HG02571 (cell line): ENCODE data around the gene EML2.
A peak's percentile ranks its signal among the peaks of the same experiment; 100 is the strongest.
"Not testable (repeated sequence)": the region's sequence is repeated elsewhere in the genome, so short reads cannot be mapped to it uniquely, and the experiment has no call there.

Experiments used
- ATAC-seq: cut with Tn5 transposase; IDR thresholded peaks from one replicate; pipeline ENCODE4 v1.9.1; 2021; ENCODE audit warnings: mild to moderate bottlenecking, moderate library complexity; ENCODE audit not compliant: unreplicated experiment

The EML2 gene, protein sequence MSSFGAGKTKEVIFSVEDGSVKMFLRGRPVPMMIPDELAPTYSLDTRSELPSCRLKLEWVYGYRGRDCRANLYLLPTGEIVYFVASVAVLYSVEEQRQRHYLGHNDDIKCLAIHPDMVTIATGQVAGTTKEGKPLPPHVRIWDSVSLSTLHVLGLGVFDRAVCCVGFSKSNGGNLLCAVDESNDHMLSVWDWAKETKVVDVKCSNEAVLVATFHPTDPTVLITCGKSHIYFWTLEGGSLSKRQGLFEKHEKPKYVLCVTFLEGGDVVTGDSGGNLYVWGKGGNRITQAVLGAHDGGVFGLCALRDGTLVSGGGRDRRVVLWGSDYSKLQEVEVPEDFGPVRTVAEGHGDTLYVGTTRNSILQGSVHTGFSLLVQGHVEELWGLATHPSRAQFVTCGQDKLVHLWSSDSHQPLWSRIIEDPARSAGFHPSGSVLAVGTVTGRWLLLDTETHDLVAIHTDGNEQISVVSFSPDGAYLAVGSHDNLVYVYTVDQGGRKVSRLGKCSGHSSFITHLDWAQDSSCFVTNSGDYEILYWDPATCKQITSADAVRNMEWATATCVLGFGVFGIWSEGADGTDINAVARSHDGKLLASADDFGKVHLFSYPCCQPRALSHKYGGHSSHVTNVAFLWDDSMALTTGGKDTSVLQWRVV

DNA sequence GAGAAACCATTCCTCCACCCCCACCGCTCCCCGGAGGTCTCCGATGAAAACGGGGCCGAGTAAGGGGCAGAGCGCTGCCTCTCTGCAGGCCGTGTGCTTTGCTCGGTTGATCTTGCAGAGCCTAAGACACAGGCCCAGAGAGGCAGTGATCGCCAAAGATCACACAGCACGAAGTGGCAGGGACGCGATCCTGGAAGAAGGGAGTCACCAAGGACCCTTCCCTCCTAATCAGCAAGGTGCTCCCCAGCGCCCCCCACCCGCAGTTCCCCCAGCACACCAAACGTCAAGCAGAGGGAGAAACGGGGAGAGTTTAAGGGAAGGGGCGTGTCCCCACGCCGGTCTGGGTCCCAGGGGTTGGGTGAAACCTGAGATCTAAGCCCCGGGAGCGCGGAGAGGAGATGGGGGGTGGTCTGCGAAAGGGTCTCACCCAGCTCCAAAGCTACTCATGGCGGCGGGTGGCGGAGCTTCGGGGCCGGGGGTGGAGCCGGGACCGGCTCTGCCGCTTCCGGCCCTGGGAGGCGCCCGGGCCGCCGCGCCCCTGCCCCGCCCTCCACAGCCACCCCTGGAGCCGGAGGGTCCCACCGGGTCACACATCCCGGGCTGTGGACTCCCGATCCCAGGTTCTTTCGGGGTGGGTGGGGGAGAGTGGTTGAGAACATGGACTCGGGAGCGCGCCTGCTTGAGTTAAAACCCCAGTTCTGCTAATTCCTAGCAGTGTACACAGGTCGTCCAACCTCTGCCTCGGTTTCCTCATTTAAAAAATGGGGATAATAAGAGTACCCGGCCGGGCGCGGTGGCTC lies at the start of gene EML2:
TSS of gene EML2 (minus strand) at position 468 of the 800 bp plus-strand sequence. CDS start at position 447, 21 bp downstream.
- ATAC-seq: no peak

DNA sequence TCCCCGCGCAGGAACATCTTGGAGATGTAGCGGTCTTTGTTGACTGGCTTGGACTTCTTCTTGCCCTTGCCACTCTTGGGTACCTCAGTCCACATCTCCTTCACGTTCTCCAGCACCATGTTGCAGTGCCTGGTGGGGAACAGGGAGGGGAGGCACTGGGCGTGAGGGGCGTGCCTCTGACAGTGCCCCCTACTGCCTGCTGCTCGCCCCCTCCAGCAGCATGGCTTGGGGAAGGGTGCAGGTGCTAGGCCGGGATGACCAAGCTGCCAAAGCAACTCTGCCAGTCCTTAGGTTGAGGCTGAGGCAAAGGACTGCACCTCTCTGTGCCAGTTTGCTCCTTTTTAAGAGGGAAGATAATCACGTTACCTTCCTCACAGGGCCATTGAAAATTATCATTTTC lies 48.4 kb upstream of the EML2 start:
- no peak for ATAC-seq

GRCh38 chr19:45685045-45685444 lies 45.8 kb upstream of the EML2 start:
- ATAC-seq: not testable (repeated sequence)

DNA sequence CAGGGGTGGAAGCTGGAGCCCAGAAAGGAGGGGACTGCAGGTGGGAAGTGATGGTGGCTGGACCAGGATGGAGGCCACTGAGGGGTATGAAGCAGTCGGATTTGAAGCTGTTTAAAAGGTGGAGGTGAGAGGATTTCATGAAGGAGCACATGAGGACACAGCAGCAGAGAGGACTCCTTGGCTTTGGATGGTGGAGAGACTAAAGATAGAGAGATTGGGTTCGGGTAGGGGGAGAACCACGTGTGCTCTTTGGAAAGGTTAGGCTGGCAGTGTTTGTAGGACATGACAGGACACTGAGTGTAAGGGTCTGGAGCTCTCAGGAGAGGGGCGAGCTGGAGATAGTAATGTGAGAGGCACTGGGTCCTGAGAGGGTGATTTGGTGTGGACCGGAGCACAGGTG lies 43.7 kb upstream of the EML2 start:
- no peak for ATAC-seq

DNA sequence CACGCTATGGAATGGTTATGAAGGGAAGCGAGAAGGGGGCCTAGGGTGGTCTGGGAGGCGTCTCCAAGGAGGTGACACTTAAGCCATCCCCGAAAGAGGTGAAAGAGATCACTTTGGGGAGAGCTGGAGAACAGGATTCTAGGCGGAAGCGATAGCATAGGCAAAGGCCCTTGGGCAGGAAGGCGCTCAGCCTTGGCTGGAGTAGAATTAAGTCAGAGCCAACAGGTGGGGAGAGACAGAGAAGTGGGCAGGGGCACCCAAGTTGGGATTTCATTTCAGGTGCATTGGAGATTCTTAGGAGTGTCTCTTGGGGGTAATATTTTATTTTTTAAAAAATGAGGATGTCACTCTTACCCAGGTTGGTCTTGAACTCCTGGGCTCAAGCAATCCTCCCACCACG lies 42.9 kb upstream of the EML2 start:
- no peak for ATAC-seq

- peak; percentile 71 for ATAC-seq
These were observed 42.3 kb upstream of the EML2 start for GRCh38 chr19:45681391-45682015.

DNA sequence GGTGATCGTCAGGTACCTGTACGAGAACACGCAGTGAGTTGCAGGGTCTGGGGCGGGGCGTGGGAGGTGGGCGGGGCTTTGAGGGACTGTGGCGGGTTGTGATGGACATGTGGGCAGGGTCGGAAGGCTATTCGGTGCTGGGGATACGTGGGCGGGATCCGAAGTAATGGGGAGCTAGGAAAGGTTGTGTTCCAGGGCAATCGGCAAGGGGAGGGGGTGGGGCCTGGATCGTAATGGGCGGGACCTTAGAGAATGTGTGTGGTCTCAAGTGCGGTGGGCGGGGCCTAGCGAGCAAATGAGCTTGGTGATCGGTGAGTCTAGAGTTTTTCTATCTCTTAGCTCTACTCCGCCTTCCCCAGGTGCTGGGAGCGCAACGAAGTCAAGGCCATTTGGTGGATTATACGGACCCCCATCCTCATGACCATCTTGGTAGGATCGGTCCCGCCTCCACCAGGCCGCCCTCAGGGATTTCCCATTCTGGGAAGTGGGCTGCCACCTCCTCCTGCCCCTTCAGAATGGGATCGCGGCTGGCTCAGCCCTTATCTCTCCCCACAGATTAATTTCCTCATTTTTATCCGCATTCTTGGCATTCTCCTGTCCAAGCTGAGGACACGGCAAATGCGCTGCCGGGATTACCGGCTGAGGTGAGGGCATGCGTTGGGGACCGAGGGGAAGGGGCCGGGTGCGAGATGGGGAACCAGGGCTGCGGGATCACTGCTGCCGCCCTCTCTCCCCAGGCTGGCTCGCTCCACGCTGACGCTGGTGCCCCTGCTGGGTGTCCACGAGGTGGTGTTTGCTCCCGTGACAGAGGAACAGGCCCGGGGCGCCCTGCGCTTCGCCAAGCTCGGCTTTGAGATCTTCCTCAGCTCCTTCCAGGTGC lies 38.4 kb upstream of the EML2 start:
- no peak for ATAC-seq

- ATAC-seq: no peak
These were observed 37.7 kb upstream of the EML2 start for GRCh38 chr19:45676851-45677263.

- no peak for ATAC-seq
These were observed 35.7 kb upstream of the EML2 start for GRCh38 chr19:45674946-45675345.

DNA sequence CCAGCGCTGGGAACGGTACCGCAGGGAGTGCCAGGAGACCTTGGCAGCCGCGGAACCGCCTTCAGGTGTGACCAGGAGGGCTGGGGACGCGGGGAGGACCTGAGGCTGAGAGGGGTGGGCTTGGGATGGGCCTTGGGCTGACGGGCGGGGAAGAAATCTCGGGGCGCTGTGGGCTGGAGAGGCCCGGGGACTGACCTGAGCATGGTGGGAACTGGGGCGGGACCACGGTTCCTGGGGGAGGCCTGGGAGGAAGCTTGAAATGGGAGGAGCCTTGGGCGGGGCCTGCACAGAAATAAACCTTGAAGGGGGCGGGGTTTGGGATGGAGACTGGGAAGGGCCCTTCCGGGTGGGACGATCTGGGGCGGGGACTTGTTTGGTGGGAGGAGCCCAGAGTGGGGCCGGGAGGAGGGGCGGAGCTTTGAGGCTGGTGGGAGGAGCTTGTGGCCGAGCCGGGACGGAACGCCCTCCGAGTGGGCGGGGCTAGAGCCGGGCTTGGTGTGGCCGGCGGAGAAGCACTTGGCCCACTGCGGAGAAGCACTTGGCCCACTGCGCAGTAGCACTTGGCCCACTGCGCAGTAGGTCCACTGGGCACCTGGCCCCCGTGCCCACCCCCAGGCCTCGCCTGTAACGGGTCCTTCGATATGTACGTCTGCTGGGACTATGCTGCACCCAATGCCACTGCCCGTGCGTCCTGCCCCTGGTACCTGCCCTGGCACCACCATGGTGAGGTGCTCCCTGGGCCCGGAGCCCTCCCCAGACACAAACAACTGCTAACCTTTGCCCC lies 31.7 kb upstream of the EML2 start:
- no peak for ATAC-seq

- no peak for ATAC-seq
These were observed 29.2 kb upstream of the EML2 start for GRCh38 chr19:45668342-45668871.

- ATAC-seq: no peak
These were observed 28.6 kb upstream of the EML2 start, which contains the start of gene GIPR for GRCh38 chr19:45667620-45668341. Gene GIPR (plus strand): TSS chr19:45668221. CDS start chr19:45669521, 1,300 bp downstream.

GRCh38 chr19:45664575-45664974 lies 25.4 kb upstream of the EML2 start:
- ATAC-seq: no peak

DNA sequence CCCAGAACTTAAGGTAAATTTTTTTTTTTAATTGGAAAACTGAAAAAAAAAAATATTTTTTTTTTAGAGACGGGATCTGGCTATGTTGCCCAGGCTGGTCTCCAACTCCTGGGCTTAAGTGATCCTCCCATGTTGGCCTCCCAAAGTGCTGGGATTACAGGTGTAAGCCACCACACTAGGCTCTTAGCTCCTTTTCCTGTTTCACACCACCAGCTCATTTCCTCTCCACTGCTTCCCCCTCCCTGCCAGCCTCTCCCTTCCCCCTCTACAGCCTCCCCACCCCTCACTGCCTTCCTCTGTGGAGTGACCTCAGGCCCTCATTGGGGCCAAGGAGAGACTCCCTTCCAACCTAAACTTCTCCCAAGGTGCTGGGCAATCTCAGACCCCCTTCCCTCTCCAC lies 24.6 kb upstream of the EML2 start:
- no peak for ATAC-seq

- no peak for ATAC-seq
These were observed 21.4 kb upstream of the EML2 start for GRCh38 chr19:45660636-45661035.

DNA sequence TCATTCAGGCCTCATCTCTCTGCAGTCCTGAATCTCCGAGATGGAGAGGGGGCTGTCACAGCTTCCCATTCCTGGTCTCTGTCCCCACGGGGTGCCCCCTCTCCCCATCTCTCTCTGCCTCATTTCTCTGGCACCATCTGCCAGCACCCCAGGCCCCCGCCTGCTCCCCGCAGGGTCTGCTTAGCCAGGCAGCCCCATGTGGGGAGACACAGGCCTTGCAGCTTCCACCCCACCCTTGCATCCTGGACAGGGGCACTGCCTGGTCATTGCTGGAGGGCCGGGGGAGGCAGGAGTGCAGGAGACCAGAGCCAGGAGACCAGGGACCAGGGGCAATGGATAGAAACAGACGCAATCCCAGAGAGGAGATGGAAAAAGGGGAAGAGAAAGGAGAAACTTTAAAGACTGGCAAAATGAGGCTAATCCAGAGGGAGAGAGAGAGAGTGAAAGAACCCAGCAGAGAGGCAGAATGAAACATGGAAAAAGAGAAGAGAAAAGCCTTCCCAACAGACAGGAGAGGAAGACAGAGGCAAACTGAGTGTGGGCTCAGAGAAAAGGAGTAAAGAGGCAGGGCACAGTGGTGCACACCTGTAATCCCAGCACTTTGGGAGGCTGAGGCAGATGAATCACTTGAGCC lies 20.0 kb upstream of the EML2 start:
- no peak for ATAC-seq

GRCh38 chr19:45657520-45658167 lies 18.4 kb upstream of the EML2 start:
- no peak for ATAC-seq
